Endothelial cell of umbilical vein (primary cell): Measurements from ENCODE around the gene ACBD6. TPM values are rescaled to one million over a fixed set of nuclear protein-coding genes. Genes with fewer than 3 reads are reported as not detected.

Experiments
- BruUV-seq: library from RNA; stranded (reverse); fragments of 400-500 nt; replicated peaks from 2 replicates; lab custom pipeline; 2021; lab: Mats Ljungman, UMichigan
- CTCF ChIA-PET: fragments of 300-600, 350-600 bp; sonication (Branson Sonifier 250); formaldehyde crosslinking; loops from one replicate; lab custom pipeline; 2021; ENCODE audit warnings: antibody characterized with exemption, inconsistent platforms; lab: Charles Lee
- POLR2A ChIA-PET: fragments of 300-600, 350-600 bp; sonication (Branson Sonifier 250); formaldehyde crosslinking; loops from one replicate; lab custom pipeline; 2021; ENCODE audit warnings: antibody characterized with exemption, inconsistent platforms; lab: Charles Lee
- DNase-seq: peaks from one replicate; pipeline ENCODE4 v3.0.0-alpha.2; 2011; ENCODE audit warnings: low read depth, low spot score
- FAIRE-seq: peaks from 2 replicates; lab custom pipeline; 2011; peaks lifted over from hg19 to GRCh38; lab: Jason Lieb, UNC
- H2AFZ ChIP-seq: 2 replicates; pipeline ENCODE4 v1.6.0; 2012; ENCODE audit warnings: low read depth, low read length, control low read depth, inconsistent platforms
- H3K27ac ChIP-seq: 2 replicates; pipeline ENCODE4 v1.5.1; 2011; ENCODE audit warnings: low read depth, mild to moderate bottlenecking, control low read depth, low read length, moderate library complexity; ENCODE audit not compliant: insufficient read depth
- H3K27me3 ChIP-seq, 2 experiments: 2 replicates each; pipeline versions ENCODE4 v1.6.0 to v1.6.1; 2011; ENCODE audit warnings: low read length in 2 of 2, mixed read lengths in 1 of 2; ENCODE audit not compliant: control insufficient read depth in 2 of 2, insufficient read depth in 2 of 2
- H3K36me3 ChIP-seq, 2 experiments: 2 replicates in 1 of 2; 3 replicates in 1 of 2; pipeline ENCODE4 v1.5.1; 2011; ENCODE audit warnings: low read length in 2 of 2, mild to moderate bottlenecking in 1 of 2, moderate library complexity in 1 of 2; ENCODE audit not compliant: control insufficient read depth in 2 of 2, insufficient read depth in 2 of 2; ENCODE audit errors: extremely low read depth in 1 of 2
- H3K4me1 ChIP-seq: 3 replicates; pipeline ENCODE4 v1.5.1; 2011; ENCODE audit warnings: mild to moderate bottlenecking, low read length; ENCODE audit not compliant: control insufficient read depth, insufficient read depth; ENCODE audit errors: extremely low read depth
- H3K4me2 ChIP-seq: 2 replicates; pipeline ENCODE4 v1.6.1; 2011; ENCODE audit warnings: low read length, control low read depth, mixed read lengths; ENCODE audit not compliant: insufficient read depth
- H3K4me3 ChIP-seq, 3 experiments: fragments of 200-600 bp in 1 of 3; sonication (generic), shearing (Covaris generic) in 1 of 3; replicated peaks in 1 of 3; 2 replicates each; pipeline ENCODE4 v1.5.1; 2011 to 2016; ENCODE audit warnings: control low read depth in 3 of 3, low read length in 3 of 3, mild to moderate bottlenecking in 2 of 3, inconsistent platforms in 1 of 3, low read depth in 1 of 3, moderate library complexity in 1 of 3; ENCODE audit not compliant: insufficient read depth in 1 of 3
- H3K79me2 ChIP-seq: 2 replicates; pipeline ENCODE4 v1.6.0; 2012; ENCODE audit warnings: low read length, inconsistent platforms; ENCODE audit not compliant: control insufficient read depth, insufficient read depth
- H3K9ac ChIP-seq: replicated peaks from 2 replicates; pipeline ENCODE3; 2011; ENCODE audit warnings: low read length, control low read depth; ENCODE audit not compliant: insufficient read depth; ENCODE audit errors: extremely low read depth
- H3K9me1 ChIP-seq: replicated peaks from 3 replicates; pipeline ENCODE4 v1.6.0; 2011; ENCODE audit warnings: mild to moderate bottlenecking, low read length; ENCODE audit not compliant: control insufficient read depth, insufficient read depth; ENCODE audit errors: extremely low read depth
- H3K9me3 ChIP-seq: replicated peaks from 2 replicates; pipeline ENCODE4 v1.5.1; 2012; ENCODE audit warnings: low read length, inconsistent platforms; ENCODE audit not compliant: control insufficient read depth, insufficient read depth
- H4K20me1 ChIP-seq: replicated peaks from 2 replicates; pipeline ENCODE3; 2011; ENCODE audit warnings: mild to moderate bottlenecking, low read length; ENCODE audit not compliant: control insufficient read depth, insufficient read depth; ENCODE audit errors: extremely low read depth
- GATA2 ChIP-seq: IDR thresholded peaks from 2 replicates; pipeline ENCODE4 v1.7.0; 2011; ENCODE audit warnings: low read depth, mild to moderate bottlenecking, moderate library complexity, mixed read lengths, low read length; ENCODE audit not compliant: insufficient read length, insufficient read depth
- dilution Hi-C: fragments of 300-500 bp; cut with MboI; formaldehyde crosslinking; loops from one replicate; pipeline ENCODE4 v1.15.0; 2019; ENCODE audit warnings: low sequenced_read_pairs; ENCODE audit not compliant: extremely low pct_ligation_motif_present
- intact Hi-C: fragments of 100-400 bp; cut with micrococcal nuclease; formaldehyde crosslinking; loops from one replicate; pipeline ENCODE4 v1.10.0; 2022
- polyA plus RNA-seq, 4 experiments: library from polyadenylated mRNA; depleted of rRNA in 3 of 4; stranded (reverse) in 3 of 4; unstranded in 1 of 4; fragments of >200 nt; gene quantifications; 2 replicates each; pipeline versions ENCODE4 v1.2.1 to v1.2.3, GENCODE V29; 2011 to 2012; ENCODE audit warnings: missing spikeins in 1 of 4
- total RNA-seq: library from RNA; stranded (reverse); gene quantifications from 2 replicates; pipeline ENCODE4 v1.2.3, GENCODE V29; 2021
- TF ChIP-seq, protein P1 (sequence below), 2 donors: IDR thresholded peaks; 1 replicate in 1 of 2; 2 replicates in 1 of 2; pipeline ENCODE4 v1.5.1; 2011; ENCODE audit warnings: low read length in 2 of 2, mild to moderate bottlenecking in 2 of 2, moderate library complexity in 2 of 2, control low read depth in 1 of 2, inconsistent platforms in 1 of 2, low read depth in 1 of 2; ENCODE audit not compliant: insufficient read depth in 1 of 2; ENCODE audit errors: extremely low read depth in 1 of 2

ACBD6 gene
- total and polyA plus RNA-seq, 2 donors (not counting 3 experiments of a cell fraction or from before 2014, with no cell fraction given) = 55.6 to 56.4 TPM

GRCh38 chr1:180269645-180270529, 232.5 kb downstream of the ACBD6 start:
- POLR2A ChIA-PET = no interaction called here

More at GRCh38 chr1:180269645-180270529, 232.5 kb downstream of the ACBD6 start:
- intact Hi-C loops (no loop called here), dilution Hi-C loops (no loop called here)
- BruUV-seq = no TSS peak
- Histone ChIP-seq H4K20me1 (no peaks in the 10 kb centered on the region), H3K79me2 (no peaks in the 10 kb centered on the region), H3K9me1 (no peaks in the 10 kb centered on the region), H3K4me2 (no peak overlapping the region), H3K9ac (no peak overlapping the region), H3K4me1 (no peaks in the 10 kb centered on the region), H3K27ac (no peak overlapping the region), H3K36me3 (peaks cover 0 to 2% of the 10 kb centered on the region in 2 experiments), H3K27me3 (no peaks in the 10 kb centered on the region), H2AFZ (no peak overlapping the region), H3K4me3 (no peak overlapping the region), H3K9me3 (no peaks in the 10 kb centered on the region)
- TF ChIP-seq, protein P1, sequence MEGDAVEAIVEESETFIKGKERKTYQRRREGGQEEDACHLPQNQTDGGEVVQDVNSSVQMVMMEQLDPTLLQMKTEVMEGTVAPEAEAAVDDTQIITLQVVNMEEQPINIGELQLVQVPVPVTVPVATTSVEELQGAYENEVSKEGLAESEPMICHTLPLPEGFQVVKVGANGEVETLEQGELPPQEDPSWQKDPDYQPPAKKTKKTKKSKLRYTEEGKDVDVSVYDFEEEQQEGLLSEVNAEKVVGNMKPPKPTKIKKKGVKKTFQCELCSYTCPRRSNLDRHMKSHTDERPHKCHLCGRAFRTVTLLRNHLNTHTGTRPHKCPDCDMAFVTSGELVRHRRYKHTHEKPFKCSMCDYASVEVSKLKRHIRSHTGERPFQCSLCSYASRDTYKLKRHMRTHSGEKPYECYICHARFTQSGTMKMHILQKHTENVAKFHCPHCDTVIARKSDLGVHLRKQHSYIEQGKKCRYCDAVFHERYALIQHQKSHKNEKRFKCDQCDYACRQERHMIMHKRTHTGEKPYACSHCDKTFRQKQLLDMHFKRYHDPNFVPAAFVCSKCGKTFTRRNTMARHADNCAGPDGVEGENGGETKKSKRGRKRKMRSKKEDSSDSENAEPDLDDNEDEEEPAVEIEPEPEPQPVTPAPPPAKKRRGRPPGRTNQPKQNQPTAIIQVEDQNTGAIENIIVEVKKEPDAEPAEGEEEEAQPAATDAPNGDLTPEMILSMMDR (IDR thresholded peaks at IDR 0.05; ENCODE audit: extremely low read depth in 1 of 2, insufficient read depth in 1 of 2, low read depth in 1 of 2, low read length in 2 of 2) = peak in 1 of 2 donors; percentile 33
- no peak for TF ChIP-seq GATA2
- DNase-seq (no peak), FAIRE-seq (no peak)
- CTCF ChIA-PET = interaction anchor here (1.3 to 2.7 kb wide), 4 partner anchors 8 to 146 kb away, joined by 3 to 7 read pairs (median 5); no protein-coding TSS in a partner anchor
